GM20000 (cell line): ENCODE results near the gene JMJD1C.

Experiments used
- DNase-seq: peaks from one replicate; pipeline ENCODE4 v3.0.0; 2012; ENCODE audit warnings: low spot score
- CTCF ChIP-seq: IDR thresholded peaks from 2 replicates; pipeline ENCODE4 v1.5.1; 2012; ENCODE audit warnings: mild to moderate bottlenecking, control low read depth; ENCODE audit errors: extremely low read depth, missing control alignments

The JMJD1C gene

DNA sequence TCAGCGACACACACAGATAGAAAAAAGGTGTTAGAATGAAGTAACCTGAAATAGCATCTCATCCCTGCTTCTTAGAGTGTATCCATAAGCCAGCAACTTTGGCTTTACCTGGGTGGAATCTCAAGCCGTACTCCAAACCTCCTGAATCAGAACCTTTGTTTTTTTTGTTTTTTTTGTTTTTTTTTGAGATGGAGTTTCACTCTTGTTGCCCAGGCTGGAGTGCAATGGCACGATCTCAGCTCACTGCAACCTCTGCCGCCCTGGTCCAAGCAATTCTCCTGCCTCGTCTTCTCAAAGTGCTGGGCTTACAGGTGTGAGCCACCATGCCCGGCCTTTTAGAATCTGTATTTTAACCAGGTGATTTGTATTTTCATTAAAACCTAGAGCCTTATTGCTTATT is 323.6 kb downstream of the JMJD1C start:
- DNase-seq: no peak
- no peak for TF ChIP-seq CTCF

- TF ChIP-seq CTCF: no peak
- no peak for DNase-seq
These were observed 325.7 kb downstream of the JMJD1C start for GRCh38 chr10:63140077-63140476.

- no peak for DNase-seq
- no peak for TF ChIP-seq CTCF
These were observed 328.5 kb downstream of the JMJD1C start for GRCh38 chr10:63137306-63137705.

- no peak for TF ChIP-seq CTCF
- no peak for DNase-seq
These were observed 331.8 kb downstream of the JMJD1C start for GRCh38 chr10:63133821-63134557.

GRCh38 chr10:63133056-63133820 is 332.5 kb downstream of the JMJD1C start, which contains the start of gene NRBF2:
Gene NRBF2, plus strand, starts transcription at chr10:63133328. Its CDS starts 143 bp downstream, at chr10:63133471.
- peak; percentile 28 for TF ChIP-seq CTCF
- peak; percentile 93 for DNase-seq

GRCh38 chr10:63132651-63133055 is 333.1 kb downstream of the JMJD1C start:
- TF ChIP-seq CTCF: no peak
- no peak for DNase-seq

DNA sequence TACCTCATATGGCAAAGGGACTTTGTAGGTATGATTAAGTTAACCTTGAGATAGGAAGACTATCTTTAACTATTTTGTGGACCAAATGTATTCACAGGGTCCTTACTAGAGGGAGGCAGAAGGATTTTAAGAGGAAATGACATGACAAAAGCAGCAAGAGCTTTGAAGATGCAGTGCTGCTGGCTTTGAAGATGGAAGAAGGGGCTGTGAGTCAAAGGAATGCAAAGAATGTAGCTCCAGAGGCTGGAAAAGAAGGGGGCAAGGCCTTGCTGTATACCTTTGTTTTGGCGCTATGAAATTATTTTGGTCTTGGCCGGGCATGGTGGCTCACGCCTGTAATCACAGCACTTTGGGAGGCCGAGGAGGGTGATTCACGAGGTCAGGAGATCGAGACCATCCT is 335.9 kb downstream of the JMJD1C start:
- DNase-seq: no peak
- no peak for TF ChIP-seq CTCF
